CD4-positive, CD25-positive, alpha-beta regulatory T cell (primary cell): ENCODE measurements around the gene PDE1A. TPM values are rescaled to one million over a fixed set of nuclear protein-coding genes. Genes with fewer than 3 reads are reported as not detected.

Experiments
- ATAC-seq, 2 donors: fragments of 150-1000 bp; cut with Tn5 transposase; one replicate each; pipeline ENCODE4 v1.10.0; 2021; ENCODE audit warnings: low read depth in 2 of 2, moderate number of reproducible peaks in 2 of 2, moderate library complexity in 1 of 2
- DNase-seq, 3 donors: peaks; one replicate each; pipeline versions ENCODE4 v3.0.0 to v3.0.0-alpha.2; 2012 to 2022; ENCODE audit warnings: mixed read lengths in 1 of 3
- H3K27ac ChIP-seq: one replicate; pipeline ENCODE4 v1.7.0; 2013; ENCODE audit warnings: mild to moderate bottlenecking, low read length; ENCODE audit not compliant: insufficient read depth, poor library complexity, severe bottlenecking
- H3K27me3 ChIP-seq: one replicate; pipeline ENCODE4 v1.7.0; 2013; ENCODE audit warnings: low read length; ENCODE audit not compliant: control insufficient read depth, insufficient read depth
- H3K36me3 ChIP-seq: one replicate; pipeline ENCODE4 v1.7.0; 2013; ENCODE audit warnings: mild to moderate bottlenecking, low read length, moderate library complexity; ENCODE audit not compliant: control insufficient read depth, insufficient read depth
- H3K4me1 ChIP-seq: 2 replicates; pipeline ENCODE4 v1.7.0; 2013; ENCODE audit warnings: mild to moderate bottlenecking, low read length; ENCODE audit not compliant: insufficient read depth, control insufficient read depth, poor library complexity, severe bottlenecking
- H3K4me3 ChIP-seq: one replicate; pipeline ENCODE4 v1.7.0; 2013; ENCODE audit warnings: low read depth, mild to moderate bottlenecking, low read length, moderate library complexity
- H3K9me3 ChIP-seq, 2 experiments: 1 replicate in 1 of 2; 2 replicates in 1 of 2; pipeline ENCODE4 v1.7.0; 2013; ENCODE audit warnings: low read length in 2 of 2, mild to moderate bottlenecking in 1 of 2, moderate library complexity in 1 of 2; ENCODE audit not compliant: control insufficient read depth in 2 of 2
- H3K27ac Mint-ChIP-seq, 3 donors: one replicate each; pipeline ENCODE4 v1.8.0; 2020 to 2022; ENCODE audit warnings: mild to moderate bottlenecking in 3 of 3, mixed read lengths in 3 of 3, moderate library complexity in 2 of 3
- H3K27me3 Mint-ChIP-seq: one replicate; pipeline ENCODE4 v1.8.0; 2022; ENCODE audit warnings: mild to moderate bottlenecking, mixed read lengths
- H3K36me3 Mint-ChIP-seq: one replicate; pipeline ENCODE4 v1.8.0; 2020; ENCODE audit warnings: mixed read lengths
- H3K4me1 Mint-ChIP-seq, 4 donors: one replicate each; pipeline ENCODE4 v1.8.0; 2020 to 2022; ENCODE audit warnings: mixed read lengths in 4 of 4, mild to moderate bottlenecking in 1 of 4
- H3K4me3 Mint-ChIP-seq, 4 donors: one replicate each; pipeline ENCODE4 v1.8.0; 2020 to 2022; ENCODE audit warnings: mild to moderate bottlenecking in 4 of 4, mixed read lengths in 4 of 4, moderate library complexity in 3 of 4
- H3K9me3 Mint-ChIP-seq, 7 donors: one replicate each; pipeline ENCODE4 v1.8.0; 2020 to 2022; ENCODE audit warnings: mixed read lengths in 7 of 7, mild to moderate bottlenecking in 3 of 7, moderate library complexity in 2 of 7
- polyA plus RNA-seq, 4 donors: library from polyadenylated mRNA; unstranded; fragments of 300-500 nt; fragmentation: Illumina TruSeq; gene quantifications; one replicate each; pipeline ENCODE4 v1.2.3, GENCODE V29; 2021
- total RNA-seq: library from RNA; stranded (reverse); gene quantifications from one replicate; pipeline ENCODE4 v1.2.3, GENCODE V29; 2022

The PDE1A gene
- total and polyA plus RNA-seq, 5 donors from 2014 or later, result not detected

- Histone ChIP-seq H3K4me3 (no peak overlapping the region), H3K27me3 (no peaks in the 10 kb centered on the region), H3K9me3 (no peaks in the 10 kb centered on the region), H3K36me3 (no peaks in the 10 kb centered on the region), H3K4me1 (no peaks in the 10 kb centered on the region), H3K27ac (no peak overlapping the region)
- Mint-ChIP-seq H3K36me3 (no peaks in the 10 kb centered on the region), H3K9me3 (peaks cover 0 to 5% (median 0%) of the 10 kb centered on the region in 7 donors), H3K27me3 (no peaks in the 10 kb centered on the region), H3K4me3 (no peak overlapping the region), H3K4me1 (no peaks in the 10 kb centered on the region), H3K27ac (no peak overlapping the region)
- ATAC-seq, result no peak
- no peak for DNase-seq
Observed at GRCh38 chr2:182319556-182320505, 107.0 kb downstream of the PDE1A start.

DNA sequence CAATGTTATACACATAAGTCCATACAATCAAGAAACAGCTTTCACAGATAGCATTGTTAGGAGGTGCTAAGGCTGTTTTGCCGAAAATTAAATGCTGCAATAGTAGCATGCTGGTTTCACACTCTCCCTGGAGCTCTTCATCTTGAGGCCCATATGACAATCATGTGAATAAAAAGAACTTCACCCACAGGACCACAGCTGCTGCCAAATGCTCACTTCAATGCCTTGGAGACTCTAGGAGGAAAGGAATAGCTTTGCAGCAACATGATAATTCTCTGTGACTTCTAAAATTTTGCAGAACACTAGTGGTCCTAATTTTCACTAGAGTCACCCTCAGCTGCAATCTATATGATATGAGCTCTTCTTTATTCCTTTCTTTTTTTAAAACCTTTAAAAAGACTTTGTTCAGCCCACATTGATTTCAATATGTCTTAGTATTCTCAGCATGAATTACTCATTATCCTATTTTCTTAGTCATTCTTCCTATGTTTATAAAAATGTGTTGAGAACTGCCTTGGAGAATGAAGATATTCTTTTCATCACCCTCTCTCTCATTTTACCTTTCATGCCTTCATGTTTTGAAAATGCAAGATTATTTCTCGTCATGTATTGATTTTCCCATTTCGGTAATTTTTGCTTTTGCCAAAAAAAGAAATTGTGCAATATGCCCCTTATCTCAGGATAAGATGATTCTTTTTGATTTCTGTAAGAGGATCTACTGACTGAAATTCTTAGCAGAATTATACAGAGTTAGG lies 108.2 kb downstream of the PDE1A start:
- H3K27ac Mint-ChIP-seq, result no peak overlapping the region
- H3K4me1 ChIP-seq, result no peaks in the 10 kb centered on the region

GRCh38 chr2:182316950-182317349 lies 109.9 kb downstream of the PDE1A start:
- H3K27ac ChIP-seq, result no peak overlapping the region
- no peak overlapping the region for H3K4me3 Mint-ChIP-seq

More for the DNA sequence above, 108.2 kb downstream of the PDE1A start:
- no peaks in the 10 kb centered on the region for H3K4me1 Mint-ChIP-seq
- no peaks in the 10 kb centered on the region for H3K36me3 ChIP-seq
- no peak overlapping the region for H3K4me3 ChIP-seq
- no peaks in the 10 kb centered on the region for H3K9me3 ChIP-seq
- ATAC-seq, result no peak
- DNase-seq, result no peak
- peaks cover 0 to 2% (median 0%) of the 10 kb centered on the region in 7 donors for H3K9me3 Mint-ChIP-seq
- H3K36me3 Mint-ChIP-seq, result no peaks in the 10 kb centered on the region
- H3K27ac ChIP-seq, result no peak overlapping the region
- H3K27me3 Mint-ChIP-seq, result no peaks in the 10 kb centered on the region
- no peak overlapping the region for H3K4me3 Mint-ChIP-seq
- H3K27me3 ChIP-seq, result no peaks in the 10 kb centered on the region

DNA sequence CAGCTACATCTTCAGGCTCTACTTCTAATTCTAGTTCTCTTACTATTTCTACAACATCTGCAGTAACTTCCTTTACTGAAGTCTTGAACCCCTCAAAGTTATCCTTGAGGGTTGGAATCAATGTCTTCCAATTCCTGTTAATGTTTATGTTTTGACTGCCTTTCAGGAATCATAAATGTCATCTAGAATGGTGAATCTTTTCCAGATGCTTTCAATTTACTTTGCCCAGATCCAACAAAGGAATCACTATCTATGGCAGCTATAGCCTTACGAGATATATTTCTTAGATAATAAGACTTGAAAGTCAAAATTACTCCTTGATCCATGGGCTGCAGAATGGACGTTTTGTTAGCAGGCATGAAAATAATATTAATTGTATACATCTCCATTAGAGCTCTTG lies 123.9 kb downstream of the PDE1A start:
- Mint-ChIP-seq H3K4me3 (no peak overlapping the region), H3K36me3 (no peaks in the 10 kb centered on the region), H3K9me3 (peaks cover 0 to 8% (median 4%) of the 10 kb centered on the region in 7 donors), H3K4me1 (no peaks in the 10 kb centered on the region), H3K27me3 (no peaks in the 10 kb centered on the region), H3K27ac (no peak overlapping the region)
- H3K36me3 ChIP-seq, result no peaks in the 10 kb centered on the region
- H3K27me3 ChIP-seq, result no peaks in the 10 kb centered on the region
- ATAC-seq (no peak), DNase-seq (no peak)
- no peaks in the 10 kb centered on the region for H3K9me3 ChIP-seq
- H3K27ac ChIP-seq, result no peak overlapping the region
- H3K4me1 ChIP-seq, result no peaks in the 10 kb centered on the region
- H3K4me3 ChIP-seq, result no peak overlapping the region

More at GRCh38 chr2:182316950-182317349, 109.9 kb downstream of the PDE1A start:
- no peaks in the 10 kb centered on the region for H3K27me3 ChIP-seq
- no peaks in the 10 kb centered on the region for H3K4me1 ChIP-seq
- no peaks in the 10 kb centered on the region for H3K36me3 ChIP-seq
- H3K4me3 ChIP-seq, result no peak overlapping the region
- H3K9me3 ChIP-seq, result no peaks in the 10 kb centered on the region
- DNase-seq (no peak), ATAC-seq (no peak)
- Mint-ChIP-seq H3K4me1 (no peaks in the 10 kb centered on the region), H3K27ac (no peak overlapping the region), H3K9me3 (peaks cover 0 to 2% (median 0%) of the 10 kb centered on the region in 7 donors), H3K36me3 (no peaks in the 10 kb centered on the region), H3K27me3 (no peaks in the 10 kb centered on the region)

GRCh38 chr2:182302174-182302573 lies 124.7 kb downstream of the PDE1A start:
- H3K4me3 Mint-ChIP-seq, result no peak overlapping the region
- ATAC-seq (no peak), DNase-seq (no peak)
- Histone ChIP-seq H3K36me3 (no peaks in the 10 kb centered on the region), H3K9me3 (no peaks in the 10 kb centered on the region), H3K4me3 (no peak overlapping the region), H3K4me1 (no peaks in the 10 kb centered on the region), H3K27ac (no peak overlapping the region), H3K27me3 (no peaks in the 10 kb centered on the region)
- peaks cover 0 to 8% (median 4%) of the 10 kb centered on the region in 7 donors for H3K9me3 Mint-ChIP-seq
- no peaks in the 10 kb centered on the region for H3K27me3 Mint-ChIP-seq
- H3K4me1 Mint-ChIP-seq, result no peaks in the 10 kb centered on the region
- no peaks in the 10 kb centered on the region for H3K36me3 Mint-ChIP-seq
- no peak overlapping the region for H3K27ac Mint-ChIP-seq

- no peak for ATAC-seq
- Histone ChIP-seq H3K36me3 (no peaks in the 10 kb centered on the region), H3K4me3 (no peak overlapping the region), H3K27ac (no peak overlapping the region), H3K27me3 (no peaks in the 10 kb centered on the region), H3K4me1 (no peaks in the 10 kb centered on the region), H3K9me3 (no peaks in the 10 kb centered on the region)
- Mint-ChIP-seq H3K9me3 (peaks cover 0 to 5% (median 1%) of the 10 kb centered on the region in 7 donors), H3K27me3 (no peaks in the 10 kb centered on the region), H3K36me3 (no peaks in the 10 kb centered on the region), H3K4me3 (no peak overlapping the region), H3K4me1 (no peaks in the 10 kb centered on the region), H3K27ac (no peak overlapping the region)
- DNase-seq, result no peak
Observed at GRCh38 chr2:182301093-182301492, 125.7 kb downstream of the PDE1A start.

GRCh38 chr2:182300608-182301007 lies 126.2 kb downstream of the PDE1A start:
- Mint-ChIP-seq H3K36me3 (no peaks in the 10 kb centered on the region), H3K9me3 (peaks cover 0 to 5% (median 1%) of the 10 kb centered on the region in 7 donors), H3K27me3 (no peaks in the 10 kb centered on the region), H3K27ac (no peak overlapping the region), H3K4me1 (no peaks in the 10 kb centered on the region), H3K4me3 (no peak overlapping the region)
- Histone ChIP-seq H3K4me3 (no peak overlapping the region), H3K27me3 (no peaks in the 10 kb centered on the region), H3K27ac (no peak overlapping the region), H3K9me3 (no peaks in the 10 kb centered on the region), H3K4me1 (no peaks in the 10 kb centered on the region), H3K36me3 (no peaks in the 10 kb centered on the region)
- ATAC-seq (no peak), DNase-seq (no peak)
